Heart right ventricle (tissue), 16 donors: ENCODE results near the gene AMZ1. TPM values are rescaled to one million over a fixed set of nuclear protein-coding genes. Genes with fewer than 3 reads are reported as not detected.
A peak's percentile ranks its signal among the peaks of the same experiment; 100 is the strongest.

Experiments
- ATAC-seq, 8 donors: fragments of 200-7000 bp; cut with Tn5 transposase; one replicate each; pipeline ENCODE4 v1.9.1; 2020; ENCODE audit warnings: mild to moderate bottlenecking in 8 of 8, moderate library complexity in 8 of 8, moderate number of reproducible peaks in 1 of 8
- DNase-seq, 2 donors: peaks; one replicate each; pipeline ENCODE4 v3.0.0-alpha.2; 2020
- H3K27ac ChIP-seq, 10 donors: fragments of 200-600 bp; sonication (generic) in 2 of 10; one replicate each; pipeline versions ENCODE4 v1.5.0 to v1.8.0; 2020 to 2022; ENCODE audit warnings: mild to moderate bottlenecking in 3 of 10
- H3K27me3 ChIP-seq, 7 donors: fragments of 200-600 bp; one replicate each; pipeline ENCODE4 v1.8.0; 2021 to 2022; ENCODE audit warnings: mild to moderate bottlenecking in 2 of 7
- H3K36me3 ChIP-seq, 9 donors: fragments of 200-600 bp; sonication (generic) in 1 of 9; one replicate each; pipeline versions ENCODE4 v1.5.0 to v1.8.0; 2020 to 2022; ENCODE audit warnings: mild to moderate bottlenecking in 2 of 9
- H3K4me1 ChIP-seq, 9 donors: fragments of 200-600 bp; sonication (generic) in 1 of 9; one replicate each; pipeline versions ENCODE4 v1.5.0 to v1.8.0; 2020 to 2022; ENCODE audit warnings: mild to moderate bottlenecking in 4 of 9
- H3K4me3 ChIP-seq, 10 donors: fragments of 200-600 bp; sonication (generic) in 2 of 10; one replicate each; pipeline versions ENCODE4 v1.5.0 to v1.8.0; 2020 to 2022; ENCODE audit warnings: mild to moderate bottlenecking in 7 of 10, moderate library complexity in 2 of 10
- H3K9me3 ChIP-seq, 11 donors: fragments of 200-600 bp in 10 of 11; sonication (generic) in 2 of 11; one replicate each; pipeline versions ENCODE4 v1.5.0 to v1.8.0; 2013 to 2022; ENCODE audit warnings: mild to moderate bottlenecking in 2 of 11, control low read depth in 1 of 11, moderate library complexity in 1 of 11
- WGBS, 2 donors: extraction: QIAGEN DNeasy Blood & Tissue Kit; methylation state at CpG; one replicate each; pipeline ENCODE4 v1.1.7; 2013; ENCODE audit warnings: inconsistent platforms in 1 of 2; 5-methylcytosine and 5-hydroxymethylcytosine counted together
- intact Hi-C, 10 donors: fragments of 100-400 bp; cut with DNase I; formaldehyde crosslinking; loops; one replicate each; pipeline versions ENCODE4 v1.11.1 to v1.14.2; 2022
- polyA plus RNA-seq, 2 donors: library from polyadenylated mRNA; stranded (reverse); fragments of 200-250 nt; gene quantifications; one replicate each; pipeline ENCODE4 v1.2.3, GENCODE V29; 2013
- total RNA-seq, 10 donors: library from RNA; stranded (reverse); fragmentation: NEBNext Ultra II Directional in 3 of 10; extraction: Animal tissue kit (Norgen Biotek cat#: 25700) in 3 of 10; gene quantifications; one replicate each; pipeline versions ENCODE4 v1.2.1 to v1.2.4, GENCODE V29; 2021 to 2023
- TF ChIP-seq, protein P1 (sequence below), 9 donors: fragments of 200-600 bp; sonication (generic) in 2 of 9; IDR thresholded peaks; one replicate each; pipeline versions ENCODE4 v1.5.0 to v1.8.0; 2021 to 2022; ENCODE audit warnings: antibody characterized with exemption in 9 of 9, mild to moderate bottlenecking in 5 of 9, moderate library complexity in 1 of 9
- donor health status: Arrhythmogenic right ventricular cardiomyopathy.
- donor health status: ischemic (EF 13 %, LVEDD 7.1; RV severe dilation, severe dysfunction).
- donor health status: healthy with polysubstance abuse.
- donor health status: DM: no; HTN: yes; CAD: no.
- donor health status: DM: no; HTN: no; CAD: no.
- donor health status: ischemic (EF 25% LVEDD 6.9; RV normal size, moderate dysfunction).
- donor health status: ischemic (EF 25% LVEDD 5.7; RV mildly dilated, moderate dysfunction).
- donor health status: healthy.
- donor health status: DM: yes; HTN: yes; CAD: no.
- donor health status: Ischemic cardiomyopathy.
- donor health status: ischemic (EF 35%, LVEDD 5.7; RV mildly dilated, moderate dysfunction).
- donor health status: nonischemic (EF 11% LVEDD 7.7; RV severe dilation, severe dysfunction).
- donor health status: DM: yes; HTN: yes; CAD: no.
- donor health status: PGD.
- donor health status: ischemic (EF 29% LVEDD 5.4; RV normal size, mild dysfunction).
- donor health status: nonischemic (EF 23%, LVEDD 6.1; RV moderate dilation, normal function).

The AMZ1 gene
- total and polyA plus RNA-seq, 12 donors, result 0.04 to 0.11 (median 0.07) TPM; not detected in 4

DNA sequence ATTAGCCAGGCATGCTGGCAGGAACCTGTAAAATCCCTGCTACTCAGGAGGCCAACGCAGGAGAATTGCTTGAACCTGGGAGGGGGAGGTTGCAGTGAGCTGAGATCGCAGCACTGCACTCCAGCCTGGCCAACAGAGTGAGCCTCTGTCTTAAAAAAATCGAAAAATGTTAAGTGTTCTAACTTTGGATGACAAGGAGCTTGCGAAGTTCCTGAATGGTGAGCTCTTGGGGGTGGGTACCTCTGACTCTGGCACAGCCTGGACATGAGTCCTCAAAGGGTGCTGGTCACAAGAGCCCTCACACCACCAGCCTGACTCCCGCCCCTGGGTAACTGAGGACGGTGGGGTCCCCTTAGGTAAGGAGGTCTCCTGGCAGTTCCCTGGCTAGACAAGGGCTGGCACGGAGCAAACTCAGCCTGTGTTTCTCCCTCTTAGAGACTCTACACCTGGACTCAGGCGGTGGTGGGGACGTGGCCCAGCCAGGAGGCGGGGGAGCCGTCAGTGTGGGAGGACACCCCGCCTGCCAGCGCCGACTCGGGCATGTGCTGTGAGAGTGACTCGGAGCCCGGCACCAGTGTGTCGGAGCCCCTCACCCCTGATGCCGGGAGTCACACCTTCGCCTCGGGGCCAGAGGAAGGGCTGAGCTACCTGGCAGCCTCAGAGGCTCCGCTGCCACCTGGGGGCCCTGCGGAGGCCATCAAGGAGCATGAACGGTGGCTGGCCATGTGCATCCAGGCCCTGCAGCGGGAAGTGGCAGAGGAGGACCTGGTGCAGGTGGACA lies 24.1 kb downstream of the AMZ1 start:
- Histone ChIP-seq H3K4me1 (peaks cover 3 to 56% (median 40%) of the 10 kb centered on the region in 9 donors), H3K27ac (no peak overlapping the region), H3K4me3 (no peak overlapping the region), H3K36me3 (peaks cover 0 to 4% (median 0%) of the 10 kb centered on the region in 9 donors), H3K9me3 (peaks cover 0 to 6% (median 0%) of the 10 kb centered on the region in 11 donors), H3K27me3 (no peaks in the 10 kb centered on the region)
- DNase-seq (no peak), ATAC-seq (no peak)
- WGBS, 2 donors, result 83 to 90% methylated on average over 25 of the region's 25 CpGs
- intact Hi-C loops, result loop anchor here in 1 of 10 donors (5.0 kb wide), 1 partner anchor 1050 kb away; no protein-coding TSS in a partner anchor
- TF ChIP-seq, protein P1, sequence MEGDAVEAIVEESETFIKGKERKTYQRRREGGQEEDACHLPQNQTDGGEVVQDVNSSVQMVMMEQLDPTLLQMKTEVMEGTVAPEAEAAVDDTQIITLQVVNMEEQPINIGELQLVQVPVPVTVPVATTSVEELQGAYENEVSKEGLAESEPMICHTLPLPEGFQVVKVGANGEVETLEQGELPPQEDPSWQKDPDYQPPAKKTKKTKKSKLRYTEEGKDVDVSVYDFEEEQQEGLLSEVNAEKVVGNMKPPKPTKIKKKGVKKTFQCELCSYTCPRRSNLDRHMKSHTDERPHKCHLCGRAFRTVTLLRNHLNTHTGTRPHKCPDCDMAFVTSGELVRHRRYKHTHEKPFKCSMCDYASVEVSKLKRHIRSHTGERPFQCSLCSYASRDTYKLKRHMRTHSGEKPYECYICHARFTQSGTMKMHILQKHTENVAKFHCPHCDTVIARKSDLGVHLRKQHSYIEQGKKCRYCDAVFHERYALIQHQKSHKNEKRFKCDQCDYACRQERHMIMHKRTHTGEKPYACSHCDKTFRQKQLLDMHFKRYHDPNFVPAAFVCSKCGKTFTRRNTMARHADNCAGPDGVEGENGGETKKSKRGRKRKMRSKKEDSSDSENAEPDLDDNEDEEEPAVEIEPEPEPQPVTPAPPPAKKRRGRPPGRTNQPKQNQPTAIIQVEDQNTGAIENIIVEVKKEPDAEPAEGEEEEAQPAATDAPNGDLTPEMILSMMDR (IDR thresholded peaks at IDR 0.05), result no peak

DNA sequence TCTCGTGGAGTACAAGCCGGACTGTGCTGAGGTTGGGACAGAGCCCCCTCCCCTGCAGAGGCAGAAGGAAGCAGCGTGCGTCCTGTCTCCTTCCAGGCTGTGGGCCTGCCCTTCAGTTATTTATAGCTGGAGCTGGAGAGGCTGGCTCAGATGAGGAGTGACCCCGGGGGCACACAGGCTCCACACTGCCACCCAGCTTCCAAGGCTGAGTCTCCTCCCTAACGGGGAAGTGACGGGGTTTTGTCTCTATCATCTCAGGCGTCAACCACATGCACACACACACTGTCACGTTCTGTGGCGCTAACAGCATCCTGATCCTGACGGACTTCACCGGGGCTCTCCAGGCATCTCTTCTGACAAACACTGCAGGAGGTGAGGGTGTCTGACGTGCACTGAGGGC lies 25.4 kb downstream of the AMZ1 start:
- DNase-seq (peak in 1 of 2 donors; percentile 47), ATAC-seq (peak; percentile 37 to 70 (median 56))
- Histone ChIP-seq H3K27ac (peak overlapping the region in 2 of 10 donors; percentile 2 to 49), H3K36me3 (peaks cover 0 to 11% (median 0%) of the 10 kb centered on the region in 9 donors), H3K27me3 (no peaks in the 10 kb centered on the region), H3K9me3 (peaks cover 0 to 6% (median 0%) of the 10 kb centered on the region in 11 donors), H3K4me3 (no peak overlapping the region), H3K4me1 (peaks cover 7 to 67% (median 51%) of the 10 kb centered on the region in 9 donors)
- TF ChIP-seq, protein P1 (IDR thresholded peaks at IDR 0.05), result peak in 7 of 9 donors; percentile 24 to 57 (median 29)
- 20 to 31% methylated on average over 13 of the region's 13 CpGs for WGBS, 2 donors
- intact Hi-C loops, result loop anchor here in 1 of 10 donors (5.0 kb wide), 1 partner anchor 1049 kb away; no protein-coding TSS in a partner anchor

DNA sequence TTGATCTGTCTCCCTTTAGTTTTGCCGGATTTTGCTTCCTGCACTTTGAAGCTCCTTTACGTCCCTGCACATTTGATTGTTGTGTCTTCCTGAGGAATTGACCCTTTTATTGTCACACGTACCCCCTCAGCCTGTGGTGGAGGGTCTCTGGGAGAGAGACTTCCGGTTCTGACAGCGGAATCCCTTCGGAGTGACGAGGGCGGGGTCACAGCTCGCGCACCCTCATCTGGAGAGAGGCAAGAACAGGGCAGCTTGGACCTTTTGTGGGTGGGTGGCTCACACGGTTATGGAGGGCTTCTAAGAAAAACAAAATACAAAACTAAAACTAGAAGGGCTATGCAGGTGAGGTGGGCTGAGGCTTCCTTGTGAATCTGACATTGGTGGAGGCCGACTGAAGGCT lies 26.0 kb downstream of the AMZ1 start:
- no peak overlapping the region for H3K27ac ChIP-seq
- H3K4me1 ChIP-seq, result peaks cover 7 to 67% (median 51%) of the 10 kb centered on the region in 9 donors
- no peak for ATAC-seq
- H3K9me3 ChIP-seq, result peaks cover 0 to 6% (median 0%) of the 10 kb centered on the region in 11 donors
- H3K27me3 ChIP-seq, result no peaks in the 10 kb centered on the region
- TF ChIP-seq, protein P1 (IDR thresholded peaks at IDR 0.05), result no peak
- 73 to 77% methylated on average over 12 of the region's 12 CpGs for WGBS, 2 donors
- no peak for DNase-seq
- H3K4me3 ChIP-seq, result no peak overlapping the region
- H3K36me3 ChIP-seq, result peaks cover 0 to 17% (median 0%) of the 10 kb centered on the region in 9 donors
- intact Hi-C loops, result loop anchor here in 1 of 10 donors (5.0 kb wide), 1 partner anchor 1048 kb away; no protein-coding TSS in a partner anchor

DNA sequence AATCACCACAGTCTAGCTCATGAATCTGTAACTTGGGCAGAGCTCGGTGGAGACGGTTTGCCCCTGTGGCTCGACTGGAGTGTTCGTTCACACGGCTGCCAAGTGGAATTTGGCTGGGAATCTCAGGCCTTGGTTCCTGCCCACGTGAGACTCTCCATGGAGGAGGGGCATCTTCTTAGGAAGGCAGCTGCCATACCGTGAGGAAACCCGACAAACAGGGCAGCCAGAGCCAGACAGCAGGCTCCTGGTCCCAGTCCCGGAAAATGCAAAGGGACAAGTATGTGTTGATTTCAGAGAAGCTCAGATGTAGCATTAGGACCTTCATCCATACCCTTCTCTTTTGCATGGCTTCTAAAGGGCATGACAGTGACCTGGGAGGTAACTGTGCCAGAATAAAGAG lies 26.6 kb downstream of the AMZ1 start:
- H3K9me3 ChIP-seq, result peaks cover 0 to 6% (median 0%) of the 10 kb centered on the region in 11 donors
- ATAC-seq (no peak), DNase-seq (no peak)
- WGBS, 2 donors, result 86 to 87% methylated on average over 9 of the region's 9 CpGs
- TF ChIP-seq, protein P1 (IDR thresholded peaks at IDR 0.05), result no peak
- no peak overlapping the region for H3K4me3 ChIP-seq
- H3K4me1 ChIP-seq, result peaks cover 7 to 64% (median 49%) of the 10 kb centered on the region in 9 donors
- intact Hi-C loops, result loop anchor here in 1 of 10 donors (5.0 kb wide), 1 partner anchor 1048 kb away; no protein-coding TSS in a partner anchor
- no peak overlapping the region for H3K27ac ChIP-seq
- H3K27me3 ChIP-seq, result no peaks in the 10 kb centered on the region
- peaks cover 0 to 21% (median 0%) of the 10 kb centered on the region in 9 donors for H3K36me3 ChIP-seq
